HUES64 (cell line): Measurements from ENCODE around the gene ATP10B.
"Not testable (repeated sequence)": the region's sequence is repeated elsewhere in the genome, so short reads cannot be mapped to it uniquely, and the experiment has no call there.

Experiments used
- H3K27ac ChIP-seq: 2 replicates; pipeline ENCODE4 v1.7.0; 2013; ENCODE audit warnings: low read depth, low read length, inconsistent platforms
- H3K27me3 ChIP-seq: 2 replicates; pipeline ENCODE4 v1.6.1; 2013; ENCODE audit warnings: mild to moderate bottlenecking, low read length; ENCODE audit not compliant: insufficient read depth
- H3K36me3 ChIP-seq: 2 replicates; pipeline ENCODE4 v1.6.1; 2013; ENCODE audit warnings: mild to moderate bottlenecking, low read length; ENCODE audit not compliant: insufficient read depth
- H3K4me1 ChIP-seq: 2 replicates; pipeline ENCODE4 v1.6.1; 2013; ENCODE audit warnings: mild to moderate bottlenecking, low read length, moderate library complexity; ENCODE audit not compliant: insufficient read depth
- H3K4me3 ChIP-seq: 2 replicates; pipeline ENCODE4 v1.5.1; 2013; ENCODE audit warnings: mild to moderate bottlenecking, low read length, moderate library complexity
- H3K9ac ChIP-seq: 2 replicates; pipeline ENCODE4 v1.6.1; 2013; ENCODE audit warnings: mild to moderate bottlenecking, low read depth, low read length
- H3K9me3 ChIP-seq: 2 replicates; pipeline ENCODE4 v1.6.1; 2013; ENCODE audit warnings: low read depth, low read length; ENCODE audit not compliant: insufficient read depth
- WGBS: fragments of 150-250, 120-280 bp; methylation state at CpG from one replicate; pipeline ENCODE4 v1.1.7; 2013; ENCODE audit warnings: missing lambda C conversion rate; 5-methylcytosine and 5-hydroxymethylcytosine counted together

Gene ATP10B

GRCh38 chr5:160749026-160749425 is 103.0 kb downstream of the ATP10B start:
- Histone ChIP-seq H3K36me3 (no peaks in the 10 kb centered on the region), H3K4me1 (peaks cover 7% of the 10 kb centered on the region; the same call in 1 of the 2 replicates), H3K9me3 (no peaks in the 10 kb centered on the region), H3K9ac (no peak overlapping the region), H3K4me3 (no peak overlapping the region), H3K27me3 (no peaks in the 10 kb centered on the region), H3K27ac (no peak overlapping the region)
- 98% methylated on average over 3 of the region's 3 CpGs for WGBS

GRCh38 chr5:160747987-160748386 is 104.0 kb downstream of the ATP10B start:
- Histone ChIP-seq H3K36me3 (no peaks in the 10 kb centered on the region), H3K27me3 (no peaks in the 10 kb centered on the region), H3K4me3 (no peak overlapping the region), H3K9ac (no peak overlapping the region), H3K9me3 (no peaks in the 10 kb centered on the region), H3K4me1 (peaks cover 7% of the 10 kb centered on the region; the same call in 1 of the 2 replicates), H3K27ac (no peak overlapping the region)
- WGBS: 84% methylated on average over 8 of the region's 10 CpGs

- H3K9ac ChIP-seq: no peak overlapping the region
- no peak overlapping the region for H3K4me3 ChIP-seq
- peaks cover 7% of the 10 kb centered on the region; the same call in 1 of the 2 replicates for H3K4me1 ChIP-seq
- no peaks in the 10 kb centered on the region for H3K27me3 ChIP-seq
- WGBS: 94% methylated on average over 1 of the region's 1 CpG
- no peak overlapping the region for H3K27ac ChIP-seq
- no peaks in the 10 kb centered on the region for H3K36me3 ChIP-seq
- no peaks in the 10 kb centered on the region for H3K9me3 ChIP-seq
These were observed 104.5 kb downstream of the ATP10B start for GRCh38 chr5:160747559-160747958.

- 37% methylated on average over 6 of the region's 7 CpGs for WGBS
- peak overlapping the region; percentile 3; the same call in 1 of the 2 replicates for H3K27ac ChIP-seq
- H3K9ac ChIP-seq: no peak overlapping the region
- no peak overlapping the region for H3K4me3 ChIP-seq
- no peaks in the 10 kb centered on the region for H3K36me3 ChIP-seq
- no peaks in the 10 kb centered on the region for H3K9me3 ChIP-seq
- peaks cover 7% of the 10 kb centered on the region; the same call in 1 of the 2 replicates for H3K4me1 ChIP-seq
- no peaks in the 10 kb centered on the region for H3K27me3 ChIP-seq
These were observed 107.5 kb downstream of the ATP10B start for GRCh38 chr5:160744268-160745101.

GRCh38 chr5:160743027-160743426 is 109.0 kb downstream of the ATP10B start:
- no peak overlapping the region for H3K4me3 ChIP-seq
- 100% methylated on average over 1 of the region's 3 CpGs for WGBS
- H3K36me3 ChIP-seq: no peaks in the 10 kb centered on the region
- no peaks in the 10 kb centered on the region for H3K9me3 ChIP-seq
- H3K9ac ChIP-seq: no peak overlapping the region
- H3K27ac ChIP-seq: no peak overlapping the region
- H3K4me1 ChIP-seq: peaks cover 7% of the 10 kb centered on the region; the same call in 1 of the 2 replicates
- no peaks in the 10 kb centered on the region for H3K27me3 ChIP-seq

- Histone ChIP-seq H3K4me3 (no peak overlapping the region), H3K9ac (no peak overlapping the region), H3K36me3 (no peaks in the 10 kb centered on the region), H3K4me1 (peaks cover 7% of the 10 kb centered on the region; the same call in 1 of the 2 replicates), H3K9me3 (no peaks in the 10 kb centered on the region), H3K27ac (no peak overlapping the region), H3K27me3 (no peaks in the 10 kb centered on the region)
- 86% methylated on average over 1 of the region's 1 CpG for WGBS
These were observed 109.6 kb downstream of the ATP10B start for GRCh38 chr5:160742446-160742845.

- no peak overlapping the region for H3K9ac ChIP-seq
- no peak overlapping the region for H3K4me3 ChIP-seq
- H3K27ac ChIP-seq: no peak overlapping the region; the same call in 1 of the 2 replicates
- no peaks in the 10 kb centered on the region for H3K27me3 ChIP-seq
- H3K9me3 ChIP-seq: no peaks in the 10 kb centered on the region
- H3K4me1 ChIP-seq: peaks cover 16% of the 10 kb centered on the region
- no peaks in the 10 kb centered on the region for H3K36me3 ChIP-seq
- 78% methylated on average over 4 of the region's 4 CpGs for WGBS
These were observed 124.6 kb downstream of the ATP10B start for GRCh38 chr5:160727296-160727997.

- H3K9ac ChIP-seq: no peak overlapping the region
- H3K27ac ChIP-seq: no peak overlapping the region; the same call in 1 of the 2 replicates
- no peak overlapping the region for H3K4me3 ChIP-seq
- peaks cover 16% of the 10 kb centered on the region for H3K4me1 ChIP-seq
- WGBS: 91% methylated on average over 1 of the region's 2 CpGs
- H3K9me3 ChIP-seq: no peaks in the 10 kb centered on the region
- H3K36me3 ChIP-seq: no peaks in the 10 kb centered on the region
- no peaks in the 10 kb centered on the region for H3K27me3 ChIP-seq
These were observed 125.3 kb downstream of the ATP10B start for GRCh38 chr5:160726721-160727120.

GRCh38 chr5:160720822-160721221 is 131.2 kb downstream of the ATP10B start:
- WGBS: 97% methylated on average over 3 of the region's 3 CpGs
- Histone ChIP-seq H3K9ac (no peak overlapping the region), H3K4me3 (no peak overlapping the region), H3K4me1 (no peaks in the 10 kb centered on the region), H3K9me3 (no peaks in the 10 kb centered on the region), H3K27ac (no peak overlapping the region), H3K27me3 (no peaks in the 10 kb centered on the region), H3K36me3 (no peaks in the 10 kb centered on the region)

GRCh38 chr5:160715508-160715907 is 136.5 kb downstream of the ATP10B start:
- not testable (repeated sequence) for H3K9ac ChIP-seq, H3K4me3 ChIP-seq, H3K4me1 ChIP-seq, H3K36me3 ChIP-seq, H3K27me3 ChIP-seq, H3K27ac ChIP-seq, H3K9me3 ChIP-seq
- WGBS: 93% methylated on average over 2 of the region's 9 CpGs

GRCh38 chr5:160703547-160704189 is 148.3 kb downstream of the ATP10B start:
- Histone ChIP-seq H3K4me1 (no peaks in the 10 kb centered on the region), H3K36me3 (no peaks in the 10 kb centered on the region), H3K4me3 (no peak overlapping the region), H3K9me3 (0 out of 2 replicates have a peak, but pooled peaks cover 6% of the 10 kb centered on the region), H3K9ac (no peak overlapping the region), H3K27ac (no peak overlapping the region), H3K27me3 (no peaks in the 10 kb centered on the region)
- WGBS: 98% methylated on average over 4 of the region's 5 CpGs
